NB4 (cell line): ENCODE measurements around the gene C2CD4D.

Experiments used
- CTCF ChIP-seq: IDR thresholded peaks from one replicate; pipeline ENCODE4 v1.5.1; 2012; ENCODE audit warnings: low read depth, low read length
- MAX ChIP-seq: IDR thresholded peaks from 2 replicates; pipeline ENCODE4 v1.6.1; 2011; ENCODE audit warnings: low read depth, low read length
- MYC ChIP-seq: IDR thresholded peaks from 2 replicates; pipeline ENCODE4 v1.6.1; 2011; ENCODE audit warnings: low read depth, low read length
- POLR2A ChIP-seq: IDR thresholded peaks from 2 replicates; pipeline ENCODE4 v1.6.1; 2011; ENCODE audit warnings: mild to moderate bottlenecking; ENCODE audit not compliant: insufficient read length; ENCODE audit errors: extremely low read depth

- TF ChIP-seq MAX: no peak
- TF ChIP-seq CTCF: no peak
- no peak for TF ChIP-seq POLR2A
- no peak for TF ChIP-seq MYC
Measured at GRCh38 chr1:151871284-151872030, 31.8 kb upstream of the C2CD4D start.
